OCI-LY7 (cell line): ENCODE measurements around the gene PARL.

Source experiments
- CTCF ChIP-seq: fragments of 200-600 bp; sonication (generic); conservative IDR thresholded peaks from 2 replicates; pipeline ENCODE4 v1.5.1; 2014; ENCODE audit warnings: mild to moderate bottlenecking, antibody characterized with exemption, low read length, moderate library complexity, mixed read lengths
- EZH2phosphoT487 ChIP-seq: fragments of 200-600 bp; sonication (generic); IDR thresholded peaks from 2 replicates; pipeline ENCODE4 v1.6.1; 2018; ENCODE audit warnings: low read depth, borderline replicate concordance, mild to moderate bottlenecking, mixed run types, antibody characterized with exemption, low read length, moderate library complexity, mixed read lengths

GRCh38 chr3:183800243-183800863 lies 84.3 kb downstream of the PARL start:
- TF ChIP-seq CTCF (no peak), EZH2phosphoT487 (no peak)
